HG03060 (cell line): ENCODE measurements around the gene ZBED2.
A peak's percentile ranks its signal among the peaks of the same experiment; 100 is the strongest.
"Not testable (repeated sequence)": the region's sequence is repeated elsewhere in the genome, so short reads cannot be mapped to it uniquely, and the experiment has no call there.

Experiments
- ATAC-seq: cut with Tn5 transposase; IDR thresholded peaks from one replicate; pipeline ENCODE4 v1.9.1; 2021; ENCODE audit warnings: low read depth, moderate number of reproducible peaks; ENCODE audit not compliant: unreplicated experiment

ZBED2 gene

GRCh38 chr3:111577798-111578685 is 17.1 kb downstream of the ZBED2 start:
- ATAC-seq, result peak; percentile 97

- no peak for ATAC-seq
Observed at GRCh38 chr3:111577113-111577512, 18.0 kb downstream of the ZBED2 start.

- ATAC-seq, result no peak
Observed at GRCh38 chr3:111571907-111572460, 23.2 kb downstream of the ZBED2 start.

- no peak for ATAC-seq
Observed at GRCh38 chr3:111571282-111571681, 23.9 kb downstream of the ZBED2 start.

GRCh38 chr3:111570404-111571030 is 24.6 kb downstream of the ZBED2 start:
- ATAC-seq, result no peak

- ATAC-seq, result no peak
Observed at GRCh38 chr3:111568911-111569310, 26.2 kb downstream of the ZBED2 start.

GRCh38 chr3:111568355-111568754 is 26.8 kb downstream of the ZBED2 start:
- no peak for ATAC-seq

- no peak for ATAC-seq
Observed at GRCh38 chr3:111566844-111567243, 28.3 kb downstream of the ZBED2 start.

- ATAC-seq, result not testable (repeated sequence)
Observed at GRCh38 chr3:111561902-111562301, 33.2 kb downstream of the ZBED2 start.

- no peak for ATAC-seq
Observed at GRCh38 chr3:111548756-111549155, 46.4 kb downstream of the ZBED2 start.

- ATAC-seq, result peak; percentile 60
Observed at GRCh38 chr3:111548092-111548491, 47.1 kb downstream of the ZBED2 start.

- ATAC-seq, result peak; percentile 86
Observed at GRCh38 chr3:111547631-111548030, 47.5 kb downstream of the ZBED2 start.

- ATAC-seq, result no peak
Observed at GRCh38 chr3:111545349-111545748, 49.8 kb downstream of the ZBED2 start.
